Measurements from ENCODE around the gene LRP5.

DNA sequence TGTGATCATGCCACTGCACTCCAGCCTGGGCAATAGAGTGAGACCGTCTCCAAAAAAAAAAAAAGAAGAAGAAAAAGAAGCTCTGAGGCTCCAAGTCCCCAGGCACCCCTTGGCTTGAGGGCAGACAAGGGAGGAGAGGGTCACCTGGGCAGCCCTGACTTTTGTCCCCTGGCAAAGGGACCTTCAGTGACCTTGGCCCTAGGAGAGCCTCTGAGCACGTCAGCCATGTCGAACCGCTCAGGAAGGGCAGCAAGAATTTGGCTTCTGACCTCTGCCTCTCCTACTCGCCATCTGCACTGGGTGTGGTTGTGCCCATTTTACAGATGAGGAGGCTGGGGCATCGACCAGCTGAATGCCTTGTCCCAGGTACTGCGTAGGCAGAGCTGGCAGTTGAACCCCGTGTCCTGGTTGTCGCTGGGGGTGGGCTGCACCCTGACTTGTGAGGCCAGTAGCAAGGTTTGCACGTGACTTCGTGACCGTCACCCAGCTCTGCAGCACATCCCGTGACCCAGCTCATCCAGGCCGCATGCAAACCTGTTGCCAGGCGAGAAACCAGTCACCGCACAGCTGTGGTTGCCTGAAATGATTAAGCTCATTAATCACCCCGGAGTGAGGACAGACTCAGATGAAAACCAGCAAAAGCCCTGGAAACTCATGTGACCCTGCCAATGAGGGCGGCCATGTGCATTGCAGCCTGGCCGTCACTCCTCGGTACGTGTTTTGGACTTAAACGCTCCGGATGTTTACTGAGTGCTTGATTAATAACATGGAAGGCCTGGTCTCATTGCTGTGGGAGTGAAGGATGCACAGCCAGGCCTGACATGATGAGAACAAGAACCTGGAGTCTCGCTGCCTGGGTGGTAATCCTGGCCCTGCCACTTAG is 100.4 kb downstream of the LRP5 start:
- TF ChIP-seq, protein P1, sequence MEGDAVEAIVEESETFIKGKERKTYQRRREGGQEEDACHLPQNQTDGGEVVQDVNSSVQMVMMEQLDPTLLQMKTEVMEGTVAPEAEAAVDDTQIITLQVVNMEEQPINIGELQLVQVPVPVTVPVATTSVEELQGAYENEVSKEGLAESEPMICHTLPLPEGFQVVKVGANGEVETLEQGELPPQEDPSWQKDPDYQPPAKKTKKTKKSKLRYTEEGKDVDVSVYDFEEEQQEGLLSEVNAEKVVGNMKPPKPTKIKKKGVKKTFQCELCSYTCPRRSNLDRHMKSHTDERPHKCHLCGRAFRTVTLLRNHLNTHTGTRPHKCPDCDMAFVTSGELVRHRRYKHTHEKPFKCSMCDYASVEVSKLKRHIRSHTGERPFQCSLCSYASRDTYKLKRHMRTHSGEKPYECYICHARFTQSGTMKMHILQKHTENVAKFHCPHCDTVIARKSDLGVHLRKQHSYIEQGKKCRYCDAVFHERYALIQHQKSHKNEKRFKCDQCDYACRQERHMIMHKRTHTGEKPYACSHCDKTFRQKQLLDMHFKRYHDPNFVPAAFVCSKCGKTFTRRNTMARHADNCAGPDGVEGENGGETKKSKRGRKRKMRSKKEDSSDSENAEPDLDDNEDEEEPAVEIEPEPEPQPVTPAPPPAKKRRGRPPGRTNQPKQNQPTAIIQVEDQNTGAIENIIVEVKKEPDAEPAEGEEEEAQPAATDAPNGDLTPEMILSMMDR (IDR thresholded peaks at IDR 0.05; ENCODE audit: insufficient read depth, low read depth, low read length) = no peak
- TF ChIP-seq EZH2 (IDR thresholded peaks at IDR 0.05; ENCODE audit: insufficient read depth, low read length) = no peak

Measured in astrocyte (in vitro differentiated cells and primary cell).